Smooth muscle cell (in vitro differentiated cells): Measurements from ENCODE around the gene F2R. TPM values are rescaled to one million over a fixed set of nuclear protein-coding genes. Genes with fewer than 3 reads are reported as not detected.
"Not testable (repeated sequence)": the region's sequence is repeated elsewhere in the genome, so short reads cannot be mapped to it uniquely, and the experiment has no call there.

Source experiments
- DNase-seq: peaks from one replicate; lab custom pipeline; 2025; ENCODE audit not compliant: unreplicated experiment; lab: John Stamatoyannopoulos, UW
- H2AFZ ChIP-seq: fragments of 200-600 bp; sonication (generic); 2 replicates; pipeline ENCODE4 v1.6.0; 2016; ENCODE audit warnings: antibody characterized with exemption, low read depth, mild to moderate bottlenecking
- H3F3A ChIP-seq: fragments of 200-600 bp; sonication (generic); 2 replicates; pipeline ENCODE4 v1.6.0; 2017; ENCODE audit warnings: antibody characterized with exemption, low read depth
- H3K27ac ChIP-seq: fragments of 200-600 bp; sonication (generic); 2 replicates; pipeline ENCODE4 v1.5.1; 2016; ENCODE audit warnings: low read depth, mild to moderate bottlenecking
- H3K27me3 ChIP-seq: fragments of 200-600 bp; sonication (generic); 2 replicates; pipeline ENCODE4 v1.6.1; 2016; ENCODE audit warnings: low read depth, mild to moderate bottlenecking
- H3K36me3 ChIP-seq: fragments of 200-600 bp; sonication (generic); 2 replicates; pipeline ENCODE4 v1.5.1; 2016; ENCODE audit warnings: low read depth
- H3K4me1 ChIP-seq: fragments of 200-600 bp; sonication (generic); 2 replicates; pipeline ENCODE4 v1.5.1; 2016; ENCODE audit warnings: low read depth
- H3K4me2 ChIP-seq: fragments of 200-600 bp; sonication (generic); 2 replicates; pipeline ENCODE4 v1.6.0; 2016; ENCODE audit warnings: mild to moderate bottlenecking
- H3K4me3 ChIP-seq: fragments of 200-600 bp; sonication (generic); 2 replicates; pipeline ENCODE4 v1.5.1; 2016; ENCODE audit warnings: mild to moderate bottlenecking
- H3K79me2 ChIP-seq: fragments of 200-600 bp; sonication (generic); 2 replicates; pipeline ENCODE4 v1.6.0; 2016; ENCODE audit warnings: low read depth, mild to moderate bottlenecking
- H3K9ac ChIP-seq: fragments of 200-600 bp; sonication (generic); 2 replicates; pipeline ENCODE4 v1.6.0; 2016; ENCODE audit warnings: low read depth
- H3K9me3 ChIP-seq: fragments of 200-600 bp; sonication (generic); replicated peaks from 2 replicates; pipeline ENCODE4 v1.5.1; 2016; ENCODE audit warnings: low read depth
- H4K20me1 ChIP-seq: fragments of 200-600 bp; sonication (generic); 2 replicates; pipeline ENCODE4 v1.6.0; 2016; ENCODE audit warnings: low read depth
- WGBS: methylation state at CpG from one replicate; pipeline ENCODE4 v1.1.7; 2016; ENCODE audit warnings: low lambda C conversion rate; 5-methylcytosine and 5-hydroxymethylcytosine counted together
- polyA plus RNA-seq: library from polyadenylated mRNA; unstranded; fragments of >200 nt; fragmentation: Nextera tagmentation; extraction: Ambion mirVana; gene quantifications from 2 replicates; pipeline ENCODE4 v1.2.1, GENCODE V29; 2016
- total RNA-seq: library from RNA; depleted of rRNA; stranded (reverse); fragments of >200 nt; gene quantifications from 2 replicates; pipeline ENCODE4 v1.2.3, GENCODE V29; 2014
- TF ChIP-seq, protein P1 (sequence below): fragments of 200-600 bp; sonication (generic); IDR thresholded peaks from 2 replicates; pipeline ENCODE4 v1.5.1; 2017; ENCODE audit warnings: borderline replicate concordance, mild to moderate bottlenecking, antibody characterized with exemption; ENCODE audit not compliant: insufficient read depth, poor library complexity, severe bottlenecking

F2R gene
- total and polyA plus RNA-seq, 2 experiments from 2014 or later = 103 to 135 TPM

GRCh38 chr5:76677849-76678472 lies 38.0 kb upstream of the F2R start:
- Histone ChIP-seq H3F3A (peaks cover 15% of the 10 kb centered on the region), H3K27me3 (no peaks in the 10 kb centered on the region), H3K79me2 (no peaks in the 10 kb centered on the region), H3K27ac (no peak overlapping the region), H3K4me1 (peaks cover 8% of the 10 kb centered on the region), H3K4me3 (no peak overlapping the region), H4K20me1 (no peaks in the 10 kb centered on the region), H3K9me3 (no peaks in the 10 kb centered on the region), H3K36me3 (no peaks in the 10 kb centered on the region), H2AFZ (no peak overlapping the region), H3K4me2 (no peak overlapping the region), H3K9ac (no peak overlapping the region)
- no peak for DNase-seq
- 88% methylated on average over 8 of the region's 8 CpGs for WGBS
- TF ChIP-seq, protein P1, sequence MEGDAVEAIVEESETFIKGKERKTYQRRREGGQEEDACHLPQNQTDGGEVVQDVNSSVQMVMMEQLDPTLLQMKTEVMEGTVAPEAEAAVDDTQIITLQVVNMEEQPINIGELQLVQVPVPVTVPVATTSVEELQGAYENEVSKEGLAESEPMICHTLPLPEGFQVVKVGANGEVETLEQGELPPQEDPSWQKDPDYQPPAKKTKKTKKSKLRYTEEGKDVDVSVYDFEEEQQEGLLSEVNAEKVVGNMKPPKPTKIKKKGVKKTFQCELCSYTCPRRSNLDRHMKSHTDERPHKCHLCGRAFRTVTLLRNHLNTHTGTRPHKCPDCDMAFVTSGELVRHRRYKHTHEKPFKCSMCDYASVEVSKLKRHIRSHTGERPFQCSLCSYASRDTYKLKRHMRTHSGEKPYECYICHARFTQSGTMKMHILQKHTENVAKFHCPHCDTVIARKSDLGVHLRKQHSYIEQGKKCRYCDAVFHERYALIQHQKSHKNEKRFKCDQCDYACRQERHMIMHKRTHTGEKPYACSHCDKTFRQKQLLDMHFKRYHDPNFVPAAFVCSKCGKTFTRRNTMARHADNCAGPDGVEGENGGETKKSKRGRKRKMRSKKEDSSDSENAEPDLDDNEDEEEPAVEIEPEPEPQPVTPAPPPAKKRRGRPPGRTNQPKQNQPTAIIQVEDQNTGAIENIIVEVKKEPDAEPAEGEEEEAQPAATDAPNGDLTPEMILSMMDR = no peak

DNA sequence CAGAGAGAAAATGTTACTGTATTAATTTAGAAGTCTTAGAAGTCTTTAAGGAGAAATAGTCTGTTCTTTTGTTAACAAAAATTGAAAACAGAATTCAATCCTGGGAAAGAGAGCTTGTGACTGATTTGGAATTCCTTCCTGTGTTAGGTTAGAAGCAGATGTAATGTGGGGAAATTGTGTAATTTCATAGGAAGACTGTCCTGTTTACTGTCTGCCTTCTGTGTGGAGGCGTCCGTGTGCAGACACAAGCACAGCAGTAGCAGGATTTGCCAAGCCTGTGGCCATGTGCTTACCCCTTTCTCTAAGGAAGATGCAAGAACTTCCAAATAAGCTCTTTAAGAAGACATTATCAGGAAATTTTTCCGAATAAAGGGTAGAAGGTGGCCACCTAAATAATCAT lies 36.7 kb upstream of the F2R start:
- DNase-seq = no peak
- no peaks in the 10 kb centered on the region for H3K79me2 ChIP-seq
- no peaks in the 10 kb centered on the region for H4K20me1 ChIP-seq
- H3K9ac ChIP-seq = peak overlapping the region; percentile 7
- no peaks in the 10 kb centered on the region for H3K9me3 ChIP-seq
- H2AFZ ChIP-seq = peak overlapping the region; percentile 59
- TF ChIP-seq, protein P1 = no peak
- peaks cover 8% of the 10 kb centered on the region for H3K4me1 ChIP-seq
- no peak overlapping the region for H3K4me3 ChIP-seq
- no peaks in the 10 kb centered on the region for H3K27me3 ChIP-seq
- peaks cover 15% of the 10 kb centered on the region for H3F3A ChIP-seq
- H3K4me2 ChIP-seq = peak overlapping the region; percentile 58
- 37% methylated on average over 3 of the region's 3 CpGs for WGBS
- no peaks in the 10 kb centered on the region for H3K36me3 ChIP-seq
- H3K27ac ChIP-seq = peak overlapping the region; percentile 63

DNA sequence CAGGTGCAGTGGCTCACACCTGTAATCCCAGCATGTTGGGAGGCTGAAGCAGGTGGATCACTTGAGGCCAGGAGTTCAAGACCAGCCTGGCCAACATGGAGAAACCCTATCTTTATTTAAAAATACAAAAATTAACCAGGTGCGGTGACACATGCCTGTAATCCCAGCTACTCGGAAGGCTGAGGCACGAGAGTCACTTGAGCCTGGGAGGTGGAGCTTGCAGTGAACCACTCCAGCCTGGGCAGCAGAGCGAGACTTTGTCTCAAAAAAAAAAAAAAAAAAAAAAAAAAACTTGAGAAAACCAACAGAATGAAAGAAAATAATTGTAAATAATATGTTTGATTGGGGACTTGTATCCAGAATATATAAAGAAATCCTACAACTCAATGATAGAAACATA lies 35.1 kb upstream of the F2R start:
- H3K79me2 ChIP-seq, H3K9me3 ChIP-seq, H2AFZ ChIP-seq, H3K4me2 ChIP-seq, H3K27me3 ChIP-seq, H3K9ac ChIP-seq, H4K20me1 ChIP-seq, H3K4me1 ChIP-seq, H3K36me3 ChIP-seq, H3K4me3 ChIP-seq, H3K27ac ChIP-seq, DNase-seq: not testable (repeated sequence)
- H3F3A ChIP-seq = peaks cover 15% of the 10 kb centered on the region
- 90% methylated on average over 4 of the region's 4 CpGs for WGBS

DNA sequence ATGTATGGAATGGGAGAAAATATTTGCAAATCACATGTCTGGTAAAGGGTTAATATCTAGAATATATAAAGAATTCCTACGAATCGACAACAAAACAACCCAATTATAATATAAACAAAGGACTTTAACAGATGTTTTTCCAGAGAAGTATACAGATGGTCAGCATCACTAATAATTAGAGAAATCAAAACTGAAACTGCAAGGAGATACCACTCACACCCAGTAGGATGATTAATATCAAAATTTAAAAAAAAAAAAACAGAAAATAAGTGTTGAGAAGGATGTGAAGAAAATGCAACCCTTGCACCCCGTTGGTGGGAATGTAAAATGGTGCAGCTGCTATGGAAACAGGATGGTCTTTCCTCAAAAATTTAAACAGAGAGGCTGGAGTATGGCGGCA lies 34.6 kb upstream of the F2R start:
- peaks cover 15% of the 10 kb centered on the region for H3F3A ChIP-seq
- H4K20me1 ChIP-seq = no peaks in the 10 kb centered on the region
- H3K4me1 ChIP-seq = peaks cover 8% of the 10 kb centered on the region
- WGBS = 94% methylated on average over 4 of the region's 4 CpGs
- H3K27me3 ChIP-seq = no peaks in the 10 kb centered on the region
- H3K36me3 ChIP-seq = no peaks in the 10 kb centered on the region
- no peak overlapping the region for H3K4me2 ChIP-seq
- no peaks in the 10 kb centered on the region for H3K79me2 ChIP-seq
- H3K9me3 ChIP-seq = no peaks in the 10 kb centered on the region
- TF ChIP-seq, protein P1 = no peak
- H3K9ac ChIP-seq = no peak overlapping the region
- DNase-seq = no peak
- H2AFZ ChIP-seq = no peak overlapping the region
- H3K27ac ChIP-seq = no peak overlapping the region
- H3K4me3 ChIP-seq = no peak overlapping the region
